NB4 (cell line): ENCODE data around the gene PPP1R3G.

ENCODE experiments used
- CTCF ChIP-seq: IDR thresholded peaks from one replicate; pipeline ENCODE4 v1.5.1; 2012; ENCODE audit warnings: low read depth, low read length
- MAX ChIP-seq: IDR thresholded peaks from 2 replicates; pipeline ENCODE4 v1.6.1; 2011; ENCODE audit warnings: low read depth, low read length
- MYC ChIP-seq: IDR thresholded peaks from 2 replicates; pipeline ENCODE4 v1.6.1; 2011; ENCODE audit warnings: low read depth, low read length
- POLR2A ChIP-seq: IDR thresholded peaks from 2 replicates; pipeline ENCODE4 v1.6.1; 2011; ENCODE audit warnings: mild to moderate bottlenecking; ENCODE audit not compliant: insufficient read length; ENCODE audit errors: extremely low read depth

- TF ChIP-seq CTCF (no peak), POLR2A (no peak), MAX (no peak), MYC (no peak)
Observed at GRCh38 chr6:5058254-5058653, 26.9 kb upstream of the PPP1R3G start.
